NAMALWA (cell line): ENCODE measurements around the gene MED13L.

Experiments
- DNase-seq: peaks from one replicate; pipeline ENCODE4 v3.0.0-alpha.2; 2015; ENCODE audit warnings: low spot score

MED13L gene

DNA sequence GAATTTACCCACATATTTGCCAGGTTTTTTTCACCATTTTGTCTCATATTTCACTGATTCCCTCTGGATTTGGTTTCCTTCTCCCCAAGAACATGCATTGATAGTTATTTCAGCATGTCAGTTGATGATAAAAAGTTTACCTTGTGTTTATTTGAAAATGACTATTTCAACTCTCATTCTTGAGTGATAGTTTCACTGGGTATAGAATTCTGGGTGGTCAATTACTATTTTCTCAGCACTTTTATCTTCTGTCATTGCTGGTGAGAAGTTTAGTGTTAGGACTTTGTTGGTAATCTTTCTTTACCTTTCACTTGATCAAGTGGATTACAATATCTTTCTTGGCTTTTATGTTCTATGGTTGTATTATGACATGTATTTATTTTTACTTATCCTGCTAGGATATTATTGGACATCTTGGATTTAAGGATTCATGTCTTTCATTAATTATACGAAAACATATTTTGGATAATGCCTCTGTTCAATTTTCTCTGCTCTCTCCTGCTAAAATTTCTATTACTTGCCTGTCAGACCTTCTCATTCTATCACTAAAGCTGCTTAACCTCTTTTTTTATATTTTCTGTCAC, 338.6 kb downstream of the MED13L start:
- no peak for DNase-seq

DNA sequence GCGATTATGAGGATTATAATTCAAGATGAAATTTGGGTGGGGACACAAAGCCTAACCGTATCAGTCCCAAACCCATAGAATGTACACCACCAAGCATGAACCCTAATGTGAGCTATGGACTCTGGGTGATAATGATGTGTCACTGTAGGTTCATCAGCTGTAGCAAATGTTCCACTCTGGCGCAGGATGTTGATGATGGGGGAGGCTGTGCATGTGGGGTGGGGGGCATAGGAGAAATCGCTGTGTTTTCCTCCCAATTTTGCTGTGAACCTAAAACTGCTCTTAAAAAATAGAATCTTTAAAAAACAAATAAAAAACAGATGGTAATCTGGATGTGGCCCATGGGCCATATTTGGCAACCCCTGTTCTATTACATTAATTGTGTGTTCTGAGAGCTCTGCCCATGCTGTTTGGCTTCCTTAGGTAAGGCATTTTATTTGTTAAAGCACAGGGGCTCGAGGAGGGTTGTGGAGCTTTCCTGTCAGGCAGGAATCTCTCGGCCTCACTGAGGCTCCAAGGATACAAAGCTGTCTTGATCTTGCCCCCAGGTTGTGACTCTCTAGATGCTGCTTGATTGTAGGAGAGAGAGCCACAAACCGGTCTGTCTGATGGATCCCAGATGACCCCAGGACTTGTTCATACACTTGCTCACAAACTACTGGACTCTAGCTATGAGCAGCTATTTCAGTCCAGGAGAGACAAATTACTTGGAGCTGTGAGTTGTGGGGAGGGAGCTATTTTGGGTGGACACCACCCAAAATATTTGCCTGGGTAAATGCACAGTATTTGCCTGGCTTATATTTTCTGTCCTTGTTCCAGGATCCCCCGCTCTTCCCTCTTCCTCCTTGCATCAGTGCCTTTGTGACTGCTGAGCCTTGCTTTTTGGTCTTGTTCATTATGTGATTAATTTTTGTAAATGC, 340.2 kb downstream of the MED13L start:
- no peak for DNase-seq

DNA sequence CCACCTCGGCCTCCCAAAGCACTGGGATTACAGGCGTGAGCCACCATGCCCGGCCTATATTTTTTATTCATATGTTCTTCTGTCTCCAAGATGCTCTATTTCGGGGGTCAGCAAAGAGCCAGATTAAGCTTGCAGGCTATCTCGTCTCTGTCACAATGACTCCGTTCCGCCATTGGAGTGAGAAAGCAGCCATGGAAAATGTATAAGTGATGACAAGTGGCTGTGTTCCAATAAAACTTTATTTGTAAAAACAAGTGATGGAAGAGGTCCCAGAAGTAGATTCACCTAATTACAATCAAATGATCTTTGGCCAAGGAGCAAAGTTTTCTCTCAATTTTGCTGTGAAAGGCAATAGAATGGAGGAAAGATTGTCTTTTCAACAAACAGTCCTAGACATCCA, 342.6 kb downstream of the MED13L start:
- no peak for DNase-seq

DNA sequence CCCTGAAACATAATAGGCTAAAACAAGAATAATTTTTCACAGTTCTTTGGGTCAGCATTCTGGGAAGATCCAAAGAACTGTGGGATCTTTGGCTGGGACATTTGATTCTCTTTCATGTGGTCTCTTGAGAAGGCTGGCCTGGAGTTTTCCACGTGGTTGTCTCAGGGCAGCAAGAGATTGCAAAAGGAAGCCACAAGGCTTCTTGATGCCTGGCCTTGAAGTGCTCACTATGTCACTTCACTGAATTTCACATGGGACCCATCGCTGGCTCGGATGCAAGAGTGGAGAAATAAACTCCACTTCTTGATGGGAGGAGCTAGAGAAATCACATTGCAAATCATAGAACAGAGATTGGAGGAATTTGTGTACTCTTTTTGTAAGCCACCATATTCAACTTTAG, 343.4 kb downstream of the MED13L start:
- DNase-seq: no peak

DNA sequence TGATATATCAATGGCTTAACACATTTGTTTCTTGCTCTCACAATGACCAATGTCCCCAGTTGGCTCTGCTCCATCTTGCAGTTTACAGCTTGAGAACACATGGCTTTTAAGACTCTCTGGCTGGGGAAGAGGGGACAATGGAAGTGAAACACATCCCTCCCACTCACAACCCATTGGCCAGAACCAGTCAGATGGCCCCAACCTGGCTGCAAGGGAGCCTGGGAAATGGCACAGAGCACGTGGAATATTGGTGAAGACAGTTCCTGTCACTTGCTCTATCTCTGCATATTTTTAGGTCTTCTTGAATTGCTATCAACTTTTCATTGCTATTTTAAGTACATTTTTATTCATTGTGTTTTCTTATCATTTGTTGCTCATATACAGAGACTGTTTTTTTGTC, 345.4 kb downstream of the MED13L start:
- DNase-seq: peak; percentile 37

DNA sequence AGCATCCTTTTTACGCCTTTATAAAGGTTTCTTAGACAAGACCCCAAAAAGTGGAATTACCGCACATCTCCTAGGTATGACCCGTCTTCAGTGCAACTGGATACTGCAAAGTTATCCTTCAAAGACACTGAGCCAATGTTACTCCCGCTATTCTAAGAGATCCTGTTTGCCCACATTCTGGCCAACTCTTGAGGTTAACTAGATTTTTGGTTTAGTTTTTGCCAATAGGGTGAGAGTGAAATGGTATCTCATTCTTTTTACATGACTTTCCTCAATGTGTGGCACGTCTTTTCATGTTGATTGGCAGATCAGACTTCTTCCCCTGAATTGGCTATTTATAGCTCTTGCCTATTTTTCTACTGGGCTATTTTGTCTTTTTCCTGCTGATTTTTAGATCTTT, 347.2 kb downstream of the MED13L start:
- no peak for DNase-seq

DNA sequence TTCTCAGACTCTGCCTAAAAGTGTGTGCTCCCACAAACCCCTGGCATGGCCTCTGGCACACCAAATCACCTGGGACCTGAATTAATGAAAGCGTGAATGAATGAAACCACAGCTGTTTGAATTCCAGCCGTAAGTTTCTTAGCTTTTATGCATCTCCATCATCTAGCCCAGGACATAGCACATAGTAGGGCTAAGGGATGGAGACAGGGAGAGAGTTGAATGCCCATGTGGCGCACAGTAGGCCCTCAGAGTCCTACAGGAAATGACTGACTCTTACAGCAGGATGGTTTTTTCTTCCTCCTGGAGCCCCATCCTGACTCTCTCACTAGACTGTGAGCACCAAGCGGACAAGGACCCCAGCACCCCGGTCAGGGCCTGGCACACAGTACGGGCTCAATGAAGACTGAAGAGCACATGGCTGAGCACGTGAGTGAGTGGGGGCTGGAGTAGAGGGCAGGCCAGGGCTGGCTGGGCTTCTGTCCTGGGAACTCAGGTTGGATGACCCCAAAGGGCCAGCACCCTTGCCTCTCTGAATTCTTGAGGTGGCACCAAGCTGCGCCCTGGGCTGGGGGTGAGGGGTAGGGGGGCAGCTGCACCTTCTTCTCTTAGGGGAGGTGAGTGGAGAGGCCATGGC, 351.3 kb downstream of the MED13L start:
- no peak for DNase-seq

DNA sequence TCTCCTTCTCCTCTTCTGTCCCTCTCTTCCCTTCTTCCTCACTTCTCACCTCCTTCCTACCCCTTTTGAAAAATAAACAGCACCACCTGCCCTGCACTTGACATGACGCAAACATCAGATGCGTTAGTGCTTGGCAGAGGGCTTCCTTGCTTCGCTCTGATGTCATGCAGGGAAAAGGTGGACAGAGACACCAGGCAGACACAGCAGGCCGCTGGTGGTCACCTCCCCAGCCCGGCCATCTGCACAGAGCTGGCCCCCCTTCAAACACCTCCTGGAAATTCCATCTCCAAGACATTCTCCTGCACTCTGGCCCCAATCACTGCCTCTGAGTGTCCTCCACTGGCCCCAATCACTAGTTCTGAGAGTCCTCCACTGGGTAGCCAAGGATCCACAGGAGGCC, 353.6 kb downstream of the MED13L start:
- DNase-seq: no peak

DNA sequence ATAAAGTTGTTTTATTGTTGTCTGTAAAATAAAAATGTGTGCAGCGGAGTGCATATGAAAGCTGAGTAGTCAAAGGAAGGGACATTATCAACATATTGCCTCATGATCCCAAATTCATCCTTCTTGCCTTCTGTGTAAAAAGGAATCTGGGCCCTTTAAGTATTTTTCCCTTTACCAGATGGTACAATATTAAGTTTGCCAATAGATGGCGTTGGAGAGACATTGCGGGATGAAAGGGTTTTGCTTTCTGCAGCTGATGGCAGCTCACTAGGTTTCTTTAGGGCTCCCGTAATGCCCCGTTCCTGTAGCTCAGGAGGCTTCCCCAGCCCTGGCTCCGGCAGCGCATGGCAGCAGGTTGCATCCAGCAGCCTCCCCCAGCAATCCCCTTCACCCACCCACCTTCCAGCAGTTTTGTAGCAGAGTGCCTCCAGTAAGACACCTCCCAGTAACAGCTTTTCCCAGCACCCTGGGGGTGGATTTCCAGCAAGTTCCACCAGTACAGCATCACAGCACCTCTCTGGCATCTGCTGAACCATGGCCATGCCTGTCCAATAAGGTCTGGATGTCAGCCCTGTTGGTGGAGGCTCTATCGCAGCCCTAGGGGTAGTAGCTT, 354.4 kb downstream of the MED13L start:
- peak; percentile 69 for DNase-seq

DNA sequence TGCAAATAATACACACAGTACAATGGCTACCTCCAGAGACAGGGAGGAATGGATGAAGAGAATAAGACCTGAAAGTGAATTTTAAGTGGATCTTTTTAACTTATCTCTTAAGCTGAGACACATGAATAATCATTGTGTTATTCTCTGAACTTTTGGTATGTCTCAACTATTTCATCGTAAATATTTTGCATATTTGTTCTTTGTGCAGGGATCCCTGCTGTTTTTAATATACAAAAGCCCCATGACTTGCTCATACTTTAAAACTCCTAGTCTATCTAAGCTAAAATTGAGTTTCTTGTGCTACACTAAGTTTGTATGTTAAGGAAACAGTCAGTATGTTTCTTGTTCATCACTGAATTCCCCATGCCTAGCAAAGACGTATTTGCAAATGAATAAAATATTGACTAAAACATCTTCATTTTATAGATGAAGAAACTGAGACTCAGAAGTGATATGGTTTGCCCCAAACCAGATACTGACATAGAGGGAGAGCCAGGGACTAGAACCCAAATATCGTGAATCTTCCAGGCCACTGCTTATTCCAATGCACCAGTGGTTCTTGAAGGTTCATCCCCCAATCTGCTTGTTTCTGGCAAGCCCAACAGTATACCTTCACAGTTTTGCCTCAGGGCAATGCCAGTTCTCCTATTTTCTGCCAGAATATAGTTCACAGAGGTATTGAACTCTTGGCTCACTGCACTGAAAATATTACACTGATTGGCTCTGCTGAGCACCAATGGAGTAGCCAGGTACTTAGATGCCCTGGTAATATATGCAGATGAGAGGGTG, 356.9 kb downstream of the MED13L start:
- DNase-seq: no peak

DNA sequence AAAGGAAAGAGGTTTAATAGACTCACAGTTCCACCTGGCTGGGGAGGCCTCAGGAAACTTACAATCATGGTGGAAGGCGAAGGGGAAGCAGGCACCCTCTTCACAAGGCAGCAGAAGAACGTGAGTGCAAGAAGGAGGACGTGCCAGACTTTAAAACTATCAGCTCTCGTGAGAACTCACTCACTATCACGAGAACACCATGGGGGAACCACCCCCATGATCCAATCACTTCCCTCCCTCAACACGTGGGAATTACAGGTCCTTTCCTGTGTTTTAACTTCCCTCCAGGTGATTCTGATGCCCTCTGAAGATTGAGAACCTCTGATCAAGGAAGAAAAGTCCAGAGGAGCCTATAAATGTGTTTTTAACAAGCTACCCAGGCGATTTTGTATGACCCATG, 358.7 kb downstream of the MED13L start:
- peak; percentile 18 for DNase-seq

DNA sequence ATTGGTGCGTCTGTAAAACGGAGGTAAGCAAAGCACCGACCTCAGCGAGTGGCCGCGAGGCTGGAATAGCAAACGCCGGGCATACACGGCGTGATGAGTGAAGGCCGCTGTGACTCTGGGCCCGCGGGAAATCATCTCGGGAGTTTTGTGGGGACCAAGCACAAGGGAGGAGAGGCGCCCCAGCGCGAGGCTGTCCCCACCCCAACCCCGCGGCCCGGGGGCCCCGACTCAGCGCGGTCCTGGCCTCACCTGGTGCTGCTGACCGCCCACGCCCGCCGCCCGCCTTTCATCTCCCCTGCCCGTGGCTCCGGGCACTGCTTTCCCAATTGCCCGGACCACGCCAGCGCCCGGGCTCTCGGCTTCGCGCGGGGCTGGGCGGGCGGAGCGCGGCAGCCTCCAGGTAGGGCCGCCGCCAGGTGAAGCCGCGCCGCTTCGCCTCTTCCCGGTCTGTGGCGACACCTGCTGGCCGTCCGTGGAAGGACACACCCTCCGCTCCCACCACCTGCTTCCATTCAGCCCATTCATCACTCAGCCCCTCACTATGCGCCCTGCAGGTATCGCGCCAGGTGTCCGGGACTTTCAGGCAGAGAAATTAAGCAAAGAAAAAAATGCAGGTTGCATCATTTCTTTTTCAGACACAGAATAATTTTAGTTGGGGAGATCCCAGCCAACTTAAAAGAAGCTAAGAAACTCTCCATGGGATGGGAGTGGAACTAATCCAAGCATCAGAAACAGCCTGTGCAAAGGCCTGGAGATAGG, 360.4 kb downstream of the MED13L start:
- DNase-seq: peak; percentile 45

DNA sequence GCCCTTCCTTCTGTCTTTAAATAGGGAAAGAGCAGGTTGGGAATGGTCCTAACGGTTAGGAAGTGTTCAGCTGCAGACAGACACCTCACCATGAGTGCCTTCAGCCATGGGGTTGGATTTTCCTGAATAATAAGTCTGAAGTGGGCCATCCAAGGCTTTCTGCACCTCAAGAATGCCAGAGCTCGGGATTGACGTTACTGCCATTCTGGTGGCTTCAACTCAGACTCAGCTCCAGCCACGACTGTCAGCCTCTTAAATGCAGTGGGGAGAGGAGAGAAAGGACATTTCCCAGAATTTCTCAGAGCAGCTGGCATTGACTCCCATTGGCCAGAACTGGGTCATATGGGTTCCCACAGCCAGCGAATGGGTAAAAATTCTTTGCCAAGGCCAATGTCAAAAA, 363.4 kb downstream of the MED13L start:
- DNase-seq: no peak

DNA sequence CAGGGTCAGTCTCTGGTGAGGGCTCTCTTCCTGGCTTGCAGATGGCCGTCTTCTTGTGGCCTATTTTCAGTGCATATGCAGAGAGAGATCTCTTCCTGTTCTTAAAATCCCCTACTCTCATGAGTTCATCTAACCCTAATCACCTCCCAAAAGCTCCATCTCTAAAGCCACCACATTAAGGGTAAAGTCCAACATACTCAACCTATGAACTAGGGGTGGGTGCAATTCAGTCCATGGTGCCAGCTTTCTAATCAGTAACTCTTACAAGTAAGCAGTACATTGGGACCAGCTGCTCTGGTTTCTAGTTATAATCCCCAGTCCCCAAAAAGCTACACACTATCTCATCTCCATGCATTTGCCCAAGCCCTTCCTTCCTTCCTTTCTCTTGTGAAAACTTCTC, 365.1 kb downstream of the MED13L start:
- no peak for DNase-seq

DNA sequence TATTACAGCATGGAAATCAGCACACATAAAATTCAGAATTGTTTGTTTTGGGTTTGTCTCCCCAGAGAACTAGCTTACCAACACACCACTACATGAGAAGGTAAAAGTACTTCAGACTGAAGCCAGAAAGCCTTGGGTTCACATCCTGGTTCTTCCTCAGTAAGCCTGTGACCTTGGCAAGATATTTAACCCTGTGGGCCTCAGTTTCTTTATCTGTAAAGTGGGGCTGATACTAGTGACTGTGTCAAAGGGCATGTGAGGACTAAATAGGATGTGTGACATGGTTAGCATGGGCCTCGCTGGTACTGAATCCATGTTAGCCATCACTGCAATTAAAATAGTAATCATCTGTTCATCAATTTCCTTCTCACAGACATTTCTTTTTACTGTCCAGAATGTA, 366.1 kb downstream of the MED13L start:
- no peak for DNase-seq

DNA sequence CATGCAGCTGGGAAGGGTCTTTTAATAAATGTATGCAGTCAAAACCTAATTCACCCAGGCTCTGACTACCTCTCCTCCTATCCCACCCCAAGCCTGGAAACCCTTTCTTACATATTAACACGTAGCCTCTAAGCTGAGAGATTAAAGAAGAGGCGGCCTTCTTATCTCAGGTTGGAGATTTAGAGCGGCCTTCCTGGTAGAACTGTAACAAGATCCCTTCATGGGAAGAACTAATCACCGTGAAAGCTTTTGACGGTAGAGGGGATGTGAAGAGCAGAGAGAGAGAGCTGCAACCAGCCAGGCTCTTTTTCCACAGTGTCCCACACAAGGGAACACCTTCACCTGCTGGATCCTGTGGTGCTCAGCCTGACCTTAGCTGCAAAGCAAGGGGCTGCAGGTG, 367.4 kb downstream of the MED13L start:
- DNase-seq: no peak
